ENCODE results near the gene NUTM2E.
"Not testable (repeated sequence)": the region's sequence is repeated elsewhere in the genome, so short reads cannot be mapped to it uniquely, and the experiment has no call there.

DNA sequence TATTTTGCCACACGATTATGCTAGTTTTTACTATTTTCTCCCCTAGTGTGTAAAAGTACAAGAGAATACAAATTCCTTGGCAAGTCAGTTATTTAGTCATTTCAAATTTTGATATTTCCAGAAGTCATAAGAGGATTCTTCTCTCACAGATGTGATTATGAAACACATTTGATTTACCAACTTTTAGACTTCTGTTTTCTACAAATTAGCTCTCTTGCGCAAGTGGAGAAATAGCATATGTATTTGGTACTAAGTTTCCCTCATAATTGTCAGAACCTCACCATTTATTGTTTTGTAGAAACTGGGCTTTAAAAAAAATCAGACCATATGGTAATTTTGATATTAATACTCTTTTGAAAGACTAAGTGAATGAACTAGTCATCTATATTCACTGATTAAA is 9.4 kb downstream of the NUTM2E start:
- not testable (repeated sequence) for TF ChIP-seq POLR2AphosphoS5 (IDR thresholded peaks at IDR 0.05; ENCODE audit: insufficient read depth in 1 of 2, low read depth in 1 of 2); POLR2A (IDR thresholded peaks at IDR 0.05)
